ENCODE results near the gene IFI27L1. TPM values are rescaled to one million over a fixed set of nuclear protein-coding genes. Genes with fewer than 3 reads are reported as not detected.

IFI27L1 gene
- total and polyA plus RNA-seq, 2 experiments from 2014 or later: 9.7 to 28.6 TPM

DNA sequence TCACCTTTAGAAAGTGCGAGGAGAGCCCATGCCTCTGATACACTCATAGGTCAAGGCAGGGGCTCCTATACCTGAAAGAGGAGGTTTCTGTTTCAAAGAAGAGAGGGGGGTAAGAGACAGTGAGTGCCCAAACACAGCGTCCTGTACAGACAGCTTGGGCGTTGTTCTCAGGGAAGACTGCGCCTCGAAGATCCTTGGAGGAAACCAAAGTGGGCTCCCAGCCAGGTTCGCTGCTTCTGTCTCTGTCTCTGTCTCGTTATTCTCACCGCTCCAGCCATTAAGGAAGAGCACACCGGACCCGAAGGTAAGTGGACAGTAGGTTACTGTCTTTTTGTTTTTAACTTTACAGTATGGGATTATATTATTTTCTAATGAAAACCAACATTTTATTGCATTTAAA, 23.6 kb downstream of the IFI27L1 start (continued):
- TF ChIP-seq, protein P1, sequence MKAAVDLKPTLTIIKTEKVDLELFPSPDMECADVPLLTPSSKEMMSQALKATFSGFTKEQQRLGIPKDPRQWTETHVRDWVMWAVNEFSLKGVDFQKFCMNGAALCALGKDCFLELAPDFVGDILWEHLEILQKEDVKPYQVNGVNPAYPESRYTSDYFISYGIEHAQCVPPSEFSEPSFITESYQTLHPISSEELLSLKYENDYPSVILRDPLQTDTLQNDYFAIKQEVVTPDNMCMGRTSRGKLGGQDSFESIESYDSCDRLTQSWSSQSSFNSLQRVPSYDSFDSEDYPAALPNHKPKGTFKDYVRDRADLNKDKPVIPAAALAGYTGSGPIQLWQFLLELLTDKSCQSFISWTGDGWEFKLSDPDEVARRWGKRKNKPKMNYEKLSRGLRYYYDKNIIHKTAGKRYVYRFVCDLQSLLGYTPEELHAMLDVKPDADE (IDR thresholded peaks at IDR 0.05): no peak
- no peak for TF ChIP-seq EZH2phosphoT487 (IDR thresholded peaks at IDR 0.05; ENCODE audit: unreplicated experiment)
- no peak for TF ChIP-seq CREB1 (CRISPR knock-in tag; IDR thresholded peaks at IDR 0.05; ENCODE audit: low read depth)
- TF ChIP-seq, protein P2, sequence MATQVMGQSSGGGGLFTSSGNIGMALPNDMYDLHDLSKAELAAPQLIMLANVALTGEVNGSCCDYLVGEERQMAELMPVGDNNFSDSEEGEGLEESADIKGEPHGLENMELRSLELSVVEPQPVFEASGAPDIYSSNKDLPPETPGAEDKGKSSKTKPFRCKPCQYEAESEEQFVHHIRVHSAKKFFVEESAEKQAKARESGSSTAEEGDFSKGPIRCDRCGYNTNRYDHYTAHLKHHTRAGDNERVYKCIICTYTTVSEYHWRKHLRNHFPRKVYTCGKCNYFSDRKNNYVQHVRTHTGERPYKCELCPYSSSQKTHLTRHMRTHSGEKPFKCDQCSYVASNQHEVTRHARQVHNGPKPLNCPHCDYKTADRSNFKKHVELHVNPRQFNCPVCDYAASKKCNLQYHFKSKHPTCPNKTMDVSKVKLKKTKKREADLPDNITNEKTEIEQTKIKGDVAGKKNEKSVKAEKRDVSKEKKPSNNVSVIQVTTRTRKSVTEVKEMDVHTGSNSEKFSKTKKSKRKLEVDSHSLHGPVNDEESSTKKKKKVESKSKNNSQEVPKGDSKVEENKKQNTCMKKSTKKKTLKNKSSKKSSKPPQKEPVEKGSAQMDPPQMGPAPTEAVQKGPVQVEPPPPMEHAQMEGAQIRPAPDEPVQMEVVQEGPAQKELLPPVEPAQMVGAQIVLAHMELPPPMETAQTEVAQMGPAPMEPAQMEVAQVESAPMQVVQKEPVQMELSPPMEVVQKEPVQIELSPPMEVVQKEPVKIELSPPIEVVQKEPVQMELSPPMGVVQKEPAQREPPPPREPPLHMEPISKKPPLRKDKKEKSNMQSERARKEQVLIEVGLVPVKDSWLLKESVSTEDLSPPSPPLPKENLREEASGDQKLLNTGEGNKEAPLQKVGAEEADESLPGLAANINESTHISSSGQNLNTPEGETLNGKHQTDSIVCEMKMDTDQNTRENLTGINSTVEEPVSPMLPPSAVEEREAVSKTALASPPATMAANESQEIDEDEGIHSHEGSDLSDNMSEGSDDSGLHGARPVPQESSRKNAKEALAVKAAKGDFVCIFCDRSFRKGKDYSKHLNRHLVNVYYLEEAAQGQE (IDR thresholded peaks at IDR 0.05; ENCODE audit: unreplicated experiment): no peak
- TF ChIP-seq POLR2AphosphoS5 (IDR thresholded peaks at IDR 0.05; ENCODE audit: low read depth): no peak
- TF ChIP-seq NANOG (IDR thresholded peaks at IDR 0.05; ENCODE audit: borderline replicate concordance): no peak
- TF ChIP-seq ZNF114 (CRISPR knock-in tag; IDR thresholded peaks at IDR 0.05): no peak
- TF ChIP-seq ZNF331 (CRISPR knock-in tag; IDR thresholded peaks at IDR 0.05; ENCODE audit: low read depth): no peak
- TF ChIP-seq, protein P3, sequence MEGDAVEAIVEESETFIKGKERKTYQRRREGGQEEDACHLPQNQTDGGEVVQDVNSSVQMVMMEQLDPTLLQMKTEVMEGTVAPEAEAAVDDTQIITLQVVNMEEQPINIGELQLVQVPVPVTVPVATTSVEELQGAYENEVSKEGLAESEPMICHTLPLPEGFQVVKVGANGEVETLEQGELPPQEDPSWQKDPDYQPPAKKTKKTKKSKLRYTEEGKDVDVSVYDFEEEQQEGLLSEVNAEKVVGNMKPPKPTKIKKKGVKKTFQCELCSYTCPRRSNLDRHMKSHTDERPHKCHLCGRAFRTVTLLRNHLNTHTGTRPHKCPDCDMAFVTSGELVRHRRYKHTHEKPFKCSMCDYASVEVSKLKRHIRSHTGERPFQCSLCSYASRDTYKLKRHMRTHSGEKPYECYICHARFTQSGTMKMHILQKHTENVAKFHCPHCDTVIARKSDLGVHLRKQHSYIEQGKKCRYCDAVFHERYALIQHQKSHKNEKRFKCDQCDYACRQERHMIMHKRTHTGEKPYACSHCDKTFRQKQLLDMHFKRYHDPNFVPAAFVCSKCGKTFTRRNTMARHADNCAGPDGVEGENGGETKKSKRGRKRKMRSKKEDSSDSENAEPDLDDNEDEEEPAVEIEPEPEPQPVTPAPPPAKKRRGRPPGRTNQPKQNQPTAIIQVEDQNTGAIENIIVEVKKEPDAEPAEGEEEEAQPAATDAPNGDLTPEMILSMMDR (conservative IDR thresholded peaks at IDR 0.05; ENCODE audit: low read depth in 2 of 2): no peak

DNA sequence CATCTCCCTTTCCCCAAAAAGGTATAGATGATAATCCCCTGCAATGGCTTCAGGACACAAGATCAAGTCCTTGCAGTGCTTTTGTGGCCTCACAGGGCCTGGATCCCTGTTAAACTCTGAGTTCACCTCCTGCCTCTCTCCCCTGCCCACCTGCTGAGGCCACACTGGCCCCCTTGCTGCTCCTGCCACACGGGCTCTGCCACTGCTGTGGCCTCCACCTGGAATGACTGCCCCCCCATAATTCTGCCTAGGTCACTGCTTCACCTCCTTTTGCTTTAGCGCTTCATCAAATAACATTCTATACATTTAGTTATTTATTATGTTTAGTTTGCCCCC, 28.8 kb downstream of the IFI27L1 start:
- Histone ChIP-seq H3K27ac (ENCODE audit: low read depth) (no peak overlapping the region; the same call in 1 of the 2 replicates), H3K27me3 (ENCODE audit: insufficient read depth) (no peaks in the 10 kb centered on the region), H4K20me1 (replicated peaks; ENCODE audit: insufficient read depth) (no peaks in the 10 kb centered on the region), H3K9me2 (ENCODE audit: insufficient read depth) (no peaks in the 10 kb centered on the region), H3K36me3 (ENCODE audit: insufficient read depth) (no peaks in the 10 kb centered on the region), H3F3A (replicated peaks; ENCODE audit: low read depth) (no peaks in the 10 kb centered on the region), H3K4me1 (ENCODE audit: insufficient read depth) (no peaks in the 10 kb centered on the region), H3K4me3 (no peak overlapping the region), H3K4me2 (no peak overlapping the region), H3K79me2 (replicated peaks; ENCODE audit: insufficient read depth) (no peaks in the 10 kb centered on the region), H2AFZ (no peak overlapping the region)
- Mint-ChIP-seq H3K36me3 (ENCODE audit: low read depth) (no peaks in the 10 kb centered on the region), H3K9me3 (no peaks in the 10 kb centered on the region), H3K27me3 (ENCODE audit: insufficient read depth, low read depth, poor library complexity) (peaks cover 1% of the 10 kb centered on the region), H3K4me1 (peaks cover 15% of the 10 kb centered on the region), H3K4me3 (no peak overlapping the region), H3K27ac (no peak overlapping the region)
- no peak for DNase-seq (ENCODE audit: low spot score)
- ATAC-seq: no peak
- TF ChIP-seq EZH2phosphoT487 (IDR thresholded peaks at IDR 0.05; ENCODE audit: unreplicated experiment) (no peak), ZNF331 (CRISPR knock-in tag; IDR thresholded peaks at IDR 0.05; ENCODE audit: low read depth) (no peak), NANOG (IDR thresholded peaks at IDR 0.05; ENCODE audit: borderline replicate concordance) (no peak), POLR2AphosphoS5 (IDR thresholded peaks at IDR 0.05; ENCODE audit: low read depth) (no peak), EZH2 (IDR thresholded peaks at IDR 0.05; ENCODE audit: low read depth, unreplicated experiment) (no peak)
- TF ChIP-seq, protein P1 (IDR thresholded peaks at IDR 0.05): no peak
- TF ChIP-seq, protein P2 (IDR thresholded peaks at IDR 0.05; ENCODE audit: unreplicated experiment): no peak

All from GM23338 (cell line).